ENCODE measurements around the gene HDC.

GRCh38 chr15:50218291-50218690 lies 47.2 kb downstream of the HDC start:
- no peak for TF ChIP-seq POLR2A (IDR thresholded peaks at IDR 0.05; ENCODE audit: low read length)
- no peak for TF ChIP-seq GATA1 (IDR thresholded peaks at IDR 0.05; ENCODE audit: low read depth, low read length)

Measured in erythroblast (primary cell).